ENCODE results near the gene HUS1.
"Not testable (repeated sequence)": the region's sequence is repeated elsewhere in the genome, so short reads cannot be mapped to it uniquely, and the experiment has no call there.

The HUS1 gene

DNA sequence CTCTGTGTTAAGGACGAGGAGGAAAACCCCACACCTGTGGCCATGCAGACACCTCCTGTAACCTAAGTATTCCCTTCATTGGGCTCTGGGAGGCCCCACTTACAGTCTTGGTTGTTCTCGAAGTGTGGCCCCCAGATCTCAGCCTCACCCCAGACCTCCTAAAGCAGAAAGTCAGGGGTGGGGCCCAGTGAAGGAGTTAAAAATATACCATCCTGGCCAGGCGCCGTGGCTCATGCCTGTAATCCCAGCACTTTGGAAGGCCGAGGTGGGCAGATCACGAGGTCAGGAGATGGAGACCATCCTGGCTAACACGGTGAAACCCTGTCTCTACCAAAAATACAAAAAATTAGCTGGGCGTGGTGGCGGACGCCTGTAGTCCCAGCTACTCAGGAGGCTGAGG, 36.8 kb downstream of the HUS1 start:
- not testable (repeated sequence) for ATAC-seq, H3K4me3 Mint-ChIP-seq, H3K27me3 Mint-ChIP-seq, DNase-seq, H3K4me1 Mint-ChIP-seq, H3K9me3 Mint-ChIP-seq, H3K27ac Mint-ChIP-seq

DNA sequence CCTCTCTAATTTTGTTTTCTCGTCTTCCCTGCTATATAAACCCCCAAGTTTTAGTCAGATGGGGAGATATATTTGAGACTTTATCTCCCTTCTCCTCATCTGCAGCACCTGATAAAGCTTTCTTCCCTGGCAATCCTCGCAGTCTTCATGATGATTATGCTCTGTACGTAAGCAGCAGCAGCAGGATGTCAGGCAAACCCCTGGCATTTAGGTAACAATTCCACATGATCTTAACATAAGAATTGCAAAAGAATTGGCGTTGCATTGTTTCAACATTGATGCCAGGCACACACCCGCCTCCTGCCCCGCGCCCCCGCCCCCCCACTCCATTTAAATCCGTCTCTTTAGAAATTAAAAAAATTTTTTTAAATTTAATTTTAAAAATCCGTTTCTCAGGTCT, 37.3 kb downstream of the HUS1 start:
- Mint-ChIP-seq H3K27ac (peak overlapping the region in 1 of 2 donors; percentile 16), H3K4me3 (no peak overlapping the region), H3K27me3 (no peaks in the 10 kb centered on the region), H3K9me3 (no peaks in the 10 kb centered on the region), H3K4me1 (no peaks in the 10 kb centered on the region)
- DNase-seq (no peak), ATAC-seq (no peak)

DNA sequence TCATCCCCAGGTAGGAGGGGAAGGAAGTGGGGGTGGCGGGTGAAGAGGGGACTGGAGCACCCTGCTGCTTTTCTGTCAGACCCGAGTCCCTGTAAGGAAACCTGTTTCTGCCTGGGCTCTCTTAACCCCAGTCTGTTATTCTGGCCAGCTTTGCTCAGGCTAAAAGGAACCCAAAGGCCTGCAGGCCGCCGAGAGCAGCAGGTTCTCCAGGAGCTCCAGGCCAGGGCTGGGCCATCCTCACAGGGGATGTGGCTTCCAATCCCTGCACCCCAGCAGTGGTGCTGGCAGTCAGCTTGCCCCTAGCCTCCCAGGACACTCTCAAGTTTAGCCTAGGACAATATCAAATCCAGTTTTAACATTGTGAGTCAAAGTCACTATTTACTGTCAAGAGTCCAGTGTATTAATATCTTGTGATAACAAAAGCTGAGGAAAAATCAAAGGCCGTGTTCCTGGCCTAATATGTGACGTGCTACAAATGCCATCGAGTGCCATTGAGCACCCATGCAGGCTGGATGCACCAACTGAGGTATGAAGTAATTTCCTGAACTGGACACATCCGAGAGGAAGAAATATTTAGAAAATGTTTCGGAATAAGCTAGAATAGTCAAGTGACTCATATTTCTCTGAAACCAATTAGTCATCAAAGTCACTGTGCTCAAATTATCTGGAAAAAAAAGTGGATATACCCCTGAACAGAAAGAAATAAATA, 38.1 kb downstream of the HUS1 start:
- H3K4me1 Mint-ChIP-seq = no peaks in the 10 kb centered on the region
- DNase-seq (no peak), ATAC-seq (no peak)
- H3K27ac Mint-ChIP-seq = no peak overlapping the region
- no peak overlapping the region for H3K4me3 Mint-ChIP-seq
- H3K9me3 Mint-ChIP-seq = no peaks in the 10 kb centered on the region
- no peaks in the 10 kb centered on the region for H3K27me3 Mint-ChIP-seq

GRCh38 chr7:47940088-47941013, 39.1 kb downstream of the HUS1 start:
- H3K4me3 Mint-ChIP-seq = no peak overlapping the region
- H3K4me1 Mint-ChIP-seq = no peaks in the 10 kb centered on the region
- H3K27me3 Mint-ChIP-seq = no peaks in the 10 kb centered on the region
- H3K9me3 Mint-ChIP-seq = no peaks in the 10 kb centered on the region
- peak overlapping the region in 1 of 2 donors; percentile 27 for H3K27ac Mint-ChIP-seq
- ATAC-seq (no peak), DNase-seq (no peak)

- Mint-ChIP-seq H3K4me1 (no peaks in the 10 kb centered on the region), H3K9me3 (no peaks in the 10 kb centered on the region), H3K27ac (peak overlapping the region in 1 of 2 donors; percentile 27), H3K4me3 (no peak overlapping the region), H3K27me3 (no peaks in the 10 kb centered on the region)
- DNase-seq = no peak
- peak; percentile 67 for ATAC-seq
These were observed 39.9 kb downstream of the HUS1 start for GRCh38 chr7:47939425-47940036.

DNA sequence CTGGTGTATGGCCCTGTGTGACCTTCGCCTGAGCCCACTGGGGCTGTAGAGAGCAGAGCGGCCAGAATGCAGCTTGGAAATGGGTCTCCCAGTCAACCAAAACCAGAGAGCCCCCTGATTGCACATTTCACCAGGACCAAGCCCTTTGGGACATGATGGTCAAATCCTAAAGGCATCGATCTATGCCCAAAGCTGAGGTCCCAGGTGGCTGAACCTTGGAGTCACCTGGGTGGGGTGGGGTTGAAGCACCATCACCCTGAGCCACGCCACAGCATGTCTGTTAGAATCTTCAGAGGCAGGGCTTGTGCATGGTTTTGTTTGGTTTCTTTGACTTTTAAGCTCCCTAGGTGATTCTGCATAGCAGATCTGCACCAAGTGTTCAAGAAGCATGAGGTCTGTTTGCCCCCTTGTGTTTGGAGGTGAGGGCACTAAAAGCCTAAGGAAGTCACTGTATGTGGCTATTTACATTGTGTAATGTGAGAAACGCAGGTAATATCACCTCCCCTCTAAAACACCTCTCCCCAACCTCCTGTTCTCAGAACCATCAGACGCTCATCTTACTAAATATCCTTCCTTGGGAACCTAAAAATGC, 40.7 kb downstream of the HUS1 start:
- Mint-ChIP-seq H3K9me3 (no peaks in the 10 kb centered on the region), H3K4me3 (no peak overlapping the region), H3K4me1 (no peaks in the 10 kb centered on the region), H3K27me3 (no peaks in the 10 kb centered on the region), H3K27ac (no peak overlapping the region)
- no peak for ATAC-seq
- DNase-seq = no peak

- no peaks in the 10 kb centered on the region for H3K9me3 Mint-ChIP-seq
- H3K27ac Mint-ChIP-seq = no peak overlapping the region
- H3K4me1 Mint-ChIP-seq = no peaks in the 10 kb centered on the region
- DNase-seq (no peak), ATAC-seq (no peak)
- H3K4me3 Mint-ChIP-seq = no peak overlapping the region
- no peaks in the 10 kb centered on the region for H3K27me3 Mint-ChIP-seq
These were observed 41.5 kb downstream of the HUS1 start for GRCh38 chr7:47937711-47938573.

GRCh38 chr7:47937065-47937687, 42.2 kb downstream of the HUS1 start:
- Mint-ChIP-seq H3K27me3 (no peaks in the 10 kb centered on the region), H3K4me1 (no peaks in the 10 kb centered on the region), H3K27ac (peak overlapping the region in 1 of 2 donors; percentile 24), H3K9me3 (no peaks in the 10 kb centered on the region), H3K4me3 (peak overlapping the region in 1 of 2 donors; percentile 20)
- DNase-seq (peak in 1 of 2 donors; percentile 29), ATAC-seq (peak; percentile 78)

GRCh38 chr7:47936323-47936722, 43.1 kb downstream of the HUS1 start:
- no peak overlapping the region for H3K4me3 Mint-ChIP-seq
- no peak overlapping the region for H3K27ac Mint-ChIP-seq
- no peaks in the 10 kb centered on the region for H3K4me1 Mint-ChIP-seq
- DNase-seq = no peak
- no peak for ATAC-seq
- no peaks in the 10 kb centered on the region for H3K27me3 Mint-ChIP-seq
- no peaks in the 10 kb centered on the region for H3K9me3 Mint-ChIP-seq

DNA sequence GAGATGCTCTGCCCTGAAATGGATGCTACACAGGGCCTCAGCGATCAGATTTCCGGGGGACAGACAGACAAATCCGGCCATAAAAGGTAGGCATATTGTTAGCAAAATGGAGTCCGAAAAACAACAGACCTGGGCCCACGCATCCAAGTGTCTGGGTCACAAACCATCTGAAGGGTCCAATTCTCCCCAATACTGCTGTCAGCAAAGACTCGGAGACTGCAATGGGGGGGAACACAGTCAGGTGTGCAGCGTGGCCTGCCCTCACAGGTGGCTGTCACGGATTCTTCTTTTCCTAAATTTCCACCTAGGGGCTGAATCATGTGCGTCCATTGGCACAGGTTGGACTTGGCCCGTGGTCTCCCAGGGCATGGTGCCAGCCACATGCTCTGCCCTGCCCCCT, 44.1 kb downstream of the HUS1 start:
- Mint-ChIP-seq H3K27ac (no peak overlapping the region), H3K9me3 (no peaks in the 10 kb centered on the region), H3K4me1 (no peaks in the 10 kb centered on the region), H3K27me3 (no peaks in the 10 kb centered on the region), H3K4me3 (no peak overlapping the region)
- no peak for ATAC-seq
- no peak for DNase-seq

- H3K27me3 Mint-ChIP-seq = no peaks in the 10 kb centered on the region
- no peak overlapping the region for H3K27ac Mint-ChIP-seq
- no peaks in the 10 kb centered on the region for H3K4me1 Mint-ChIP-seq
- no peak for ATAC-seq
- H3K4me3 Mint-ChIP-seq = no peak overlapping the region
- H3K9me3 Mint-ChIP-seq = no peaks in the 10 kb centered on the region
- DNase-seq = no peak
These were observed 44.6 kb downstream of the HUS1 start for GRCh38 chr7:47934831-47935230.

DNA sequence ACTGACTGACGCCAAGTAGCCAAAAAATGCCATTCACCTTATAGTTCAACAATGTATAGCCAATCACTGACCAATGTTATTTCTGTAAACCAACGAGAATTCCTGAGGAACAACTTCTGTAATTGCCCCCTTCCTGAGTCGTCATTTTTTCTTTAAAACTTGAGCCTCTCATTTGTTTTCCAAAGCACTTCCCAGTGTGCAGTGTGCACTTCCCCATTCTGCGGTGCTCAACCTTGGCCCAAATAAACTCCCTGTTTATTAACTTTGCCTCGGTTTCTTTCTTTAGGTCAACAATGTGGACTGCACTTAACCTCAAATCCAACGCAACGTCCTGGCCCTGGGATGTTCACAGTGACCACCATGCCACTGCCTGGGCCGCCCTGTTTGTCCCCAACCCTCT, 46.2 kb downstream of the HUS1 start:
- H3K4me1 Mint-ChIP-seq = no peaks in the 10 kb centered on the region
- no peaks in the 10 kb centered on the region for H3K27me3 Mint-ChIP-seq
- no peak overlapping the region for H3K27ac Mint-ChIP-seq
- no peaks in the 10 kb centered on the region for H3K9me3 Mint-ChIP-seq
- DNase-seq (no peak), ATAC-seq (no peak)
- H3K4me3 Mint-ChIP-seq = no peak overlapping the region

- Mint-ChIP-seq H3K27me3 (no peaks in the 10 kb centered on the region), H3K4me1 (no peaks in the 10 kb centered on the region), H3K9me3 (no peaks in the 10 kb centered on the region), H3K27ac (no peak overlapping the region), H3K4me3 (no peak overlapping the region)
- ATAC-seq (no peak), DNase-seq (no peak)
These were observed 46.9 kb downstream of the HUS1 start for GRCh38 chr7:47932466-47933037.

- ATAC-seq (no peak), DNase-seq (no peak)
- Mint-ChIP-seq H3K4me3 (no peak overlapping the region), H3K4me1 (no peaks in the 10 kb centered on the region), H3K9me3 (no peaks in the 10 kb centered on the region), H3K27me3 (no peaks in the 10 kb centered on the region), H3K27ac (peak overlapping the region in 1 of 2 donors; percentile 52)
These were observed 47.4 kb downstream of the HUS1 start for GRCh38 chr7:47932016-47932415.

All from stimulated activated naive CD8-positive, alpha-beta T cell treated with anti-CD3 and anti-CD28 coated beads, Interleukin-15, amount 100 ng/mL, for 72 hours (primary cell).